ENCODE results near the gene CTAG1A.
"Not testable (repeated sequence)": the region's sequence is repeated elsewhere in the genome, so short reads cannot be mapped to it uniquely, and the experiment has no call there.

CTAG1A gene

DNA sequence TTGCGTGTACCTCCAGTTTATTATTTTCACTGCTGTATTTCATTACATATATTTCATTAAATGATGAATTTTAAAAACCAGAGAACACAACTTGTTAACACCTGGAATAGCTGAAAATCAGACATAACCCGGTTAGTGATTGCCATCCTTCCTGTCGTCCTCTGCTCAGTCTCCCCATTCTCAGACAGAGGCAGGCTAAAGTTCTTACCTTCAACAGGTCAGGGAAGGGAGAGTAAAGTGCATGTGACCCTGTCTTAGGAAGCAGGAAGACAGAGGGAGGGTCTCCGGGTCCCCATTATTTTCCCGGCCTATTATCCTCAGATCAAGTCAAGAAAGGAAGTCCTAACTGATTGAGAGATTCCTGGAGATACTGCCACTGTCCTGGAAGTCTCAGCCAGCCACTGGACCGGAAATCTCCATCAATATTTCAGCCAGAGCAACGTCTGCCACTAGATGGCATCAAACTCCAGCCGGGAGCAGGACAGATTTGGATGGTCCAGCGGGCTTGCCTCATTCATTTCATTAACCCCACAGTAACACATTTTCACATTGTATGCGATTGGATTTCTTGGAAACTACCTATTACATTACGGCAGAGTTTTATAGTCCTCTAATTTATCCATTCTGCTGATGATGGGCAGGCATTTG lies 36.0 kb downstream of the CTAG1A start:
- DNase-seq, result not testable (repeated sequence)

DNA sequence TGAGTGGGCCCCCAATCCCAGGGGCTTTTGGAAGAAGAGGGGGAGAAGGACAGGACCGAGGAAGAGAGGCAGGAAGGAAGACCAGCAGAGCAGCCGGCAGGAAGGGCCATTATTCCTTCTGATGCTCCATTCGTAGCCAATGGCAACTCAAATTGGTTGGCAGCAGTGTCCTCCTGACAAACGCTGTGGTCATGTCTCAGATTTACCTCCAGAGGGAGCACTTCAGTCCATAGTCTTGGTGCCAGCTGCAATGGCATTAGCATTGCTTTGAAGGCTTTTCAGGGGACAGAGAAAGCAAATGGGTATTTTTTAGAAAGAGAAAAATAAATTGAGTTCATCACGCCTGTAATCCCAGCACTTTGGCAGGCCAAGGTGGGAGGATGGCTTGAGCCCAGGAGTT lies 44.0 kb downstream of the CTAG1A start:
- DNase-seq, result not testable (repeated sequence)

DNA sequence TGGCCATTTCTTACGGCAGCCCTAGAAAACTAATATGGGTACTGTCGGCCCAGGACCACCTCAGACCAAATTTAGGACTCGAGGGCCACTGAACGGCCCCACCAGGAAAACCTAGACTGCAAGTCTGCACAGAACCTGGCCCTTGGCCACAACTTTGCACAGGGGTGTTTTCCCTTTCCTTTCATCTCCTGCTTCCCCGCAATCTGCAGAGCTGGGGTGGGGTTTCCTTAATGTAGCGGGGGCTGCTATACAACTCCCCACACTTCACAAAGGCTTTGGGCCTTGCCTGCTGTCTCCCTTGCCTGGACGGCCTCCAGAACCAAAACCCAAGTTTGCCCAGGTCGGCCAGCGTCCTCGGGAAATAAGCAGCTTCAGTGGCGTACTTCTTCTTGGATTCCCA lies 46.0 kb downstream of the CTAG1A start:
- DNase-seq, result not testable (repeated sequence)

GRCh38 chrX:154633661-154634060 lies 48.7 kb downstream of the CTAG1A start:
- DNase-seq, result not testable (repeated sequence)

Data from 8988T (cell line).